Endometrium (tissue), 2 donors: Measurements from ENCODE around the gene CHST14.

Experiments
- FAIRE-seq: peaks from 2 replicates; lab custom pipeline; 2012; peaks lifted over from hg19 to GRCh38; lab: Jason Lieb, UNC
- donor health status: control.
- donor health status: control.

CHST14 gene

DNA sequence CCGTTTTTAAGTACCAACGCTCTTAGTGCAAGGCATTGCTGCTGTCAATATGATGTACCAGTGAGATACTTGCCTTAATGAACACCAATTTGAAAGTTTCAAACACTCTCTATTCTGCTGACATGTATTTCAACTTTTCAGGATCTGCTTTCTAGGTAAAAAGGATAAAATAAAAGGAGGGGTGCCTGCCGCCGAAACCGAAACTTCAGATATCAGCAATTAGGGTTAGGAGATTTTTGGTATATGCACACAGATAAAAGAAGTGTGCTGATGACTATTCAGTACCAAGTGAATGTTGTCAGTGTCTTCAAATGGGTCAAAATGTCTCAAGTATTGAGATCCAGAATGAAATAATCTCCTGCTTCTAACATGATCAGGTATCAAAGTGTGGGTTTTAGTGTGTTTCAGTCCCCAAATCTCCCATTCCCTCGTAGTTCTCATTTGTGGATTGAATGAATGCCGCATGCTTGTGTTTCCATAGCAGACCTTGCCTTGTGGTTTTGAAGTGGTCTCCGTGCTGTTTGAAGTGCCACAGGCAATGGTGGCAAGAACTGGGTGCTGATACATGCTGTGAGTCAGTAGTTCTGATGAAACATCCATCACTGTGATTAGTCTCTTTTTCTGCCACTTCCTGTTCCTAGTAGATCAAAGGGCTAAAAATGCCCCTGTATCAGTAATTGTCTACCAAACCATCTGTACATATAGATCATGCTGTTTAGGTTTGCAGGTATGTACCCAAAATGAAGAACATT lies 22.5 kb downstream of the CHST14 start:
- FAIRE-seq: no peak

DNA sequence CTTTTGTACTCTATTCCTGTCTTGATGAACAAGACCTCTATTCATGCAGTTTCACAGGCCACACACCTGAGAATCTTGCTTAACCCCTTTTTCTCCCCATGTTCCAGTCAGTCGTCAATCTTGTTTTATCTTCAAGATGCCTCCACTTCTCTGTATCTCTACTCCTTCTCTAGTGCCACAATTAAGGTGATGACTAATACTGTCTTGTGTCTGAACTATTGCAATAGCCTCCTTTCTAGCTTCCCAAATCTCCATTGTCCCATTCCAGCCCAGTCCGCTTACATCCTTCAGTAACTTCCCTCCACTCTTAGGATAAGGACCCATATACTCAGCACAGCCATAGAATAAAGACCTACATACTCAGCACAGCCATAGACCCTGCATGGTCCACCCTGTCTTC lies 24.7 kb downstream of the CHST14 start:
- no peak for FAIRE-seq

DNA sequence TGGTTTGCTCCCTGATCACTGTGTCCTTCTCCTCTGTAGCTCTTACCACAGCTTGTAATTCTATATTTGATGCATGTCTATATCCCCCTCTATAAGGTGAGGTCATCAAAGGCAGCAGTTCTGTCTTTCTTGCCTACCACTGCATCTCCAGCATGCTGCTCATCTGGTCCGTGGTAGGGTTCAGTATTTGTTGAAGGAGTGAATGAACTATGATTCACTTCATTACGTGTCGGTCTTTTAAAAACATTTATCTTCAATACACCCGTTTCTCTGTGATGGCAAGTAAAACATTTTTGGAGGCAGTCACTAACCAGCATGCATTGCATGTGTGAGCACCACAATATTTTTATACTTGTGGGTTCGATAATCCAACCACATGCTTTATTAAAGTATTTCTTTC lies 27.6 kb downstream of the CHST14 start:
- no peak for FAIRE-seq

DNA sequence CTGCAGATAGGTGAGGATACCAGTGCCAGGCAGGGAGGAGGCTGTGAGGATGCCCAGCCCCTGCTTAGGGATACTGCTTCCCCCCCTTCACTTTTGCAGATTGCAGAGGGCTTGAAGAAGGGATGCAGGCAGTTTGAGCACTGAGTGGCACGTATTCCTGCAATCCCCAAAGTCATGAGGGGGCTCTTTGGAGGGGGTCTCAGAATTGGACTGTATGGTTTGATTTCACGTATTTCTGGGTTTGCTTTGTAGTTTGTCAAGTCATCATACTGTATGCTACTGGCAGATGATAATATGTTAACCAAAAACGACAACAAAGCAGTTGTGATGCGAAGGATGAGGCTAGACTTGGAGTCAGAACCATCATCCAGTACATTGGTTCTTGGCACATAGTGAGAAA lies 28.1 kb downstream of the CHST14 start:
- no peak for FAIRE-seq

DNA sequence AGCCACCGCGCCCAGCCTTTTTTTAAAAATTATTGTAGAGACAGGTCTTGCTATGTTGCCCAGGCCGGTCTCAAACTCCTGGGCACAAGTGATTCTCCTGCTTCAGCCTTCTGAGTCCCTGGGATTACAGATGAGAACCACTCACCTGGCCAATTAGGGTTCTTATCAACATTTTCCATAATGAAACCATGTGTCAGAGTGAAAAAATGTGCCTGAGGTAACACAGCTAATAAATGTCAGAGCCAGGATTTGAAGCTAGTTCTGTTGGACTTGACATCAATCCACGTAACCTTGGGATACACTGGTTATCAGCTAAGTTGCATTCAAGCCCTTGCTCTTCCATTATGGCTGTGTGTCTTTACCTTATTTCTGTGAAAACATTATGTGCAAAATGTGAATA lies 29.1 kb downstream of the CHST14 start:
- no peak for FAIRE-seq

DNA sequence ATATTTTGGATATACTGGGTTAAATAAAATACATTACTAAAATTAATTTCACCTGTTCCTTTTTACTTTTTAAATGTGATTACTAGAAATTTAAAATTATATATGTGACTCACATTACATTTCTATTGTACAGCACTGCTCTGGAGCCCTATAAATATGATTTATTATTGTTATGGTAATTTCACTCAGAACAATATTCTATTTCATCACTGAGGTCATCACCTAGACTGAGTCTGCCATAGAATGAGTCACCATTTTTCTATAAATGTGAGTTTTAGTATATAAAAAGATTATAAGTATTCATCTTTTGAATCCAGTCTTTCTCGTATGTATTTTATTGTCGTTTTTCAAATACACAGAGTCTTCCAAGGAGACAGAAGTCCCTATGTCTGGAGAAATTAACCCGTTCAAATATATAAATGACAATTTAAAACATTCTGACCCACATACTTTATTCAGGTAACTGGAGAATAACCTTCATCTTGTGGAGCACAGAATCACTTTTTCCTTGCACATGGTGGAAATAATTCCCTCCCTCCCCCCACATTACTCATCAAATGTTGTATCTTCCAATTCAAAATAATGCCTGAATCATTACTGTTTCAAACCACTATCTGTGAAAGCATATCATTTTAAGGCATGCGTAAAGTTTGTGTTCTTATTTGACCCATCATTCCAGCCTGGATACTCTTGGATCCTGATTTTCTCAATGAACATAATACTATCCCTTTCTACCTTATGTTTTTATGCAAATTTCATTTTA lies 30.0 kb downstream of the CHST14 start:
- FAIRE-seq: no peak

DNA sequence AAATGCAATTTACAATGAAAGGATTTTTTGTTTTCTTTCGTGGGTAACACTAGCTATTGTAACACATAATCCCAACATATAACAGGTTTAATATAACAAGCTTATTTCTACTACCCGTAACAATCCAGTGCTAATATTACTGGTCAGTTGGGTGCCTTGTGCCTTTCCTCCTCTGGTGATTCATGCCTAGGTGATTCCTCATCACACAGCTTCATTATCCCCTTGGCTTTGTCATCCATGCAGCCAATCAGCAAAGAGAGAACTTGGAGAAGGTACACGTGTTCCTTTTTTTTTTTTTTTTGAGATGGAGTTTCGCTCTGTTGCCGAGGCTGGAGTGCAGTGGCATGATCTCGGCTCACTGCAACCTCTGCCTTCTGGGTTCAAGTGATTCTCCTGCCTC lies 30.7 kb downstream of the CHST14 start:
- FAIRE-seq: no peak

DNA sequence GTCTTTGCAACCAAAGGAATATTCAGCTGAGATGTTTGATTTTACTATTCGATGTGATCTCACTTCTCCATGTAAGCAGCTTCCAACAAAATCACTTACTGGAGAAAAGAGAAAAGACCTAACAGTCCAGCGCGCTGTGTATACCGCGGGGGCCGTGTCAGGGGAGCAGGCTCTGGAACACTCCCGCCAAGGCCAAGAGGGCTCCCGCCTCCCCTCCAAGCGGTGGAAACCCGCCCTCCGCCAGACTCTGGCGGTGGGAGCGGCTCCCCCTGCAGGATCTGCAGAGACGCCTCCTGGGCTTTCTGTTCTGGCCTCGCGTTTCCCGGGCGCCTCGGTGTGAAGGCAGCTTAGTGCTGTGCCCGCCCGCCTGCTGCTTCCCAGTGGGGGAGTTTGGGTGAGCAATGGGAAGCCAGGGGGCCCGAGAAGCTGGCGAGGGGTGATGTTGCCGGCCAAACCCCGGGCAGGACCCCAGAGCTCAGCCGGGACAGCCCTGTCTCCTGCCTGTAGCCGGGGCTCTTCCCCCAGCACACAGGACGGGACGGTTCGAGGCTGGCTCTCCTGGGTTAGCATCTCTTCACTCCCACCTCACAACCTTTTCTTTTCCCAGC lies 36.3 kb downstream of the CHST14 start:
- FAIRE-seq: no peak

DNA sequence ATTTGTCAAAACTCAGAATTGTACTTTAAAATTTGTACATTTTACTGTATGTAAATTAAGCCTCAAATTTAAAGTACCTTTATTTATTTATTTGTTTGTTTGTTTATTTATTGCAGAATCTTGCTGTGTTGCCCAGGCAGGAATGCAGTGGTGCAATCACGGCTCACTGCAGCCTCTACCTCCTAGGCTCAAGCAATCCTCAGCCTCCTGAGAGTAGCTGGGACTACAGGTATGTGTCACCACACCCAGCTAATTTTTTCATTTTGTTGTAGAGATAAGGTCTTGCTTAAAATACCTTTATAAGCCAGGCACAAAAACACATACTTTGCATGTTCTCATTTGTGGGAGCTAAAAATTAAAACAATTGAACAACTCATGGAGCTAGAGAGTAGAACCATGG lies 37.4 kb downstream of the CHST14 start:
- no peak for FAIRE-seq

DNA sequence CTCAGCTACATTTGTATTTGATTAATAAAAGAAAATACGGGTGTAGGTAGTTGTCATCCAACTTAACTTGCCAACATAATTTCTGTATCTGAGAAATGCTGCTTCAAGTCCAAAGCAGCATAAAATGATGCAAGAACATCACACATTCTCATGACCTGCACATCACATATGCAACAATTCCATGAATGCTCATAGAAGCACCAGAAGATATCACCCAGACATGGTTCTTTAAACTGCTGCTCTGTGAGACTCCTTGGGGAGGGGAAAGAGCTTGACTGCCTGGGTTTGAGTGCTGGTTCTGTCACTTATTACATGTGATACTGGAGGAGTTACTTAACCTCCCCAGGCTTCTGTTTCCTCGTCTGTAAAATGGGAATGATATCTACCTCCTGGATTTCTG lies 39.4 kb downstream of the CHST14 start:
- FAIRE-seq: no peak

DNA sequence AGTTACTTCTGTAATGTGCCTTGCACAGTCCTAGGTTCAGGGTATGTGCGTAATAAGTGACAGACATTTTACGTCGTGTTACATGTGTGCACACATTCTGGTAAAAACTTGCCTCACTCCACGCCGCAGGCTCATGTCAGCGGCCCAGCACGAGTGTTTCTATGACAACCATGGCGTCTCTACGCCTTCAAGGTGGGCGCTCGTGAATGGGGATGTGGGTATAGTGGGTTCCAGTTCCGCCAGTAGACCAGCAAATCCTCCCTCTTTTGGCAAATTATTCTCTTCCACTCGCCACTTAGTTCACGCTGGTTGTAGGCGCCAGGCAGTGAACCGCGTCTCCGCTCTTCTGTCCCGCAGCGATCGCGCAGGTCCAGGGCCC lies 40.3 kb downstream of the CHST14 start:
- no peak for FAIRE-seq

DNA sequence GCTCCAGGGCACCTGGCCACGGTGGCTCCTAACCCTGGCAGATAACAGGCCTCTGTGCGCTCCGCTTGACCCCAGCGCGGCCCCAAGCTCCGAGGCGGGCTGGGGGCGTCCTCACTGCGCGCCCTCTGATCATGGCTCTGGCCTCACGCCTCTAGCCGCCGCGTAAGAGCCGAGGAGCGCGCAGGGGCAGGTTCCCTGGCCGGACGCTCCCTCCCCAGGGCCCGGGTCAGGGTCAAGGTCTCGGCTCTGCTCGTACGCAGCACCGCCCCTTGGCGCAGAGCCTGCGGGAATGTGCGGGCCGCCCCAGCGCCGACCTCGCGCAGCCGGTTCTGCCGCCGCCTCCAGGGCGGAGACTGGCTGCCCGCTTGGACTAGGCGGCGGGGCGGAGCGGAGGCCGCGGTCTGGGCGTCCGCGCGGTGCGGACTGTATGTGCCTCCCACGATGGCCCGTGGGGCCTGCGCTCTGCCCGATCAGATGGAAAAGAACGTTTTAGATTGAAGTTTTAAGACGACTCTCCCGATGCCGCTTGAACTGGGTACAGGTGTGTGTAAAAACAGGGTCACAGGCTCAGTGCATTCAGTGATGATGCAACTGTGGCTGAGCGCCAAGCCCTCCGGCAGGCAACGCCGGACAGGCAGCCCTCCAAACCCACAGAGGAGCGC lies 40.8 kb downstream of the CHST14 start:
- FAIRE-seq: no peak

DNA sequence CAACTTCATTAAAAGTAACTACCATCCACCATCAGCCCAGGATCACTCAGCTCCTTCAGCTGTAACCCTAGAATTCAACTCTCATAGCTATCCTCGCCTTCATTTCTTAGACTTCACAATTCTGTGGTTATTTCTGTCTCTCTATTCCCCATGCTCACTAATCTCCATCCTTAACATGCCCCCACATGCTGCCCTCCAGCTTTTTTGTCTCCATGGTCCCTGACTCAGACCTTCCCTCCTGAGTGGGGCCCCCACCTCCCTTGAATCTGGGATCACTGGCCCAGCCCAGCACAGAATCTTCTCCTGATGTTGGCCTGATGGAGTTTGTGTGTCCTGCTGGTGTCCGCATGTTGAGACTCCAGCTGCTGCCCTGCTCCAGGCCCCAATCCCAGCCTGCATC lies 41.7 kb downstream of the CHST14 start:
- no peak for FAIRE-seq

DNA sequence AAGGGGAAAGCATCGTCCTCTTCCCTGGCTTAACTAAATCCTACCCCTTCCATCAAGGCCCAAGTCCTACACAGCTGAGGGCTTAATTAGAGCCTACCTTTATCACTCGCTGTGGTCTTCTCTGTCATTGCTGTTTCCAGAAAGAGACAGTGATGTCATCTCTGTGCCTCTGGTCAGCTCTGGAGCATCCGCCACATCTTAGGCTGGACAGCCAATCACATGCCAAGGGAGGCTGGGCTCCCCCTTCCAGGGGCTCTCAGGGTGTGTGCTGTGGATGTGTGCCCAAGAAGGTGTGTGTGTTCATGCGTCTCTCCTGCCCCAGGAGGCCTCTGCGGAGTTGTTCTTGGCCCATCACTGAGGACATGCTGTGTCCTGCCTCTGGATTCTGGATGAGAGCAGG lies 42.8 kb downstream of the CHST14 start:
- FAIRE-seq: no peak

DNA sequence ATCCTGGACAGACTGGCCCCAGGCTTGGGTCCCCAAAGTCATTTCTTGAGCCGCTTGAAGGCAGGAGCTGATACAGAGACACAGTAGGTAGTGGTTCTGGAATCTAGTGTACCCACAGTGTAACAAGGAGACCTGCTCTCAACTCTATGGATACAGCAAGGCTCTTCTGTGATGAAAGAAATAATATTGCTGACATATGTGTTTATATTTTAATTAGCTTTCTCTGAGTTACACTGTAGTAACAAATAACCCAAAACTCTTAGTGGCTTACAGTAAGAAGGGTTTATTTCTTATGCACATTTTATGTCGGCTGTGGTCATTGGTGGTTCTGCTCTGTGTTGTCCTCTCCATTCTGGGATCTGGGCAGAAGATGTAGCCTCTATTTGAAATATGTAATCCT lies 45.5 kb downstream of the CHST14 start:
- FAIRE-seq: no peak
